Measurements from ENCODE around the gene RAB36. TPM values are rescaled to one million over a fixed set of nuclear protein-coding genes. Genes with fewer than 3 reads are reported as not detected.

RAB36 gene
- total RNA-seq, 1 experiment from 2014 or later = 1.4 TPM

DNA sequence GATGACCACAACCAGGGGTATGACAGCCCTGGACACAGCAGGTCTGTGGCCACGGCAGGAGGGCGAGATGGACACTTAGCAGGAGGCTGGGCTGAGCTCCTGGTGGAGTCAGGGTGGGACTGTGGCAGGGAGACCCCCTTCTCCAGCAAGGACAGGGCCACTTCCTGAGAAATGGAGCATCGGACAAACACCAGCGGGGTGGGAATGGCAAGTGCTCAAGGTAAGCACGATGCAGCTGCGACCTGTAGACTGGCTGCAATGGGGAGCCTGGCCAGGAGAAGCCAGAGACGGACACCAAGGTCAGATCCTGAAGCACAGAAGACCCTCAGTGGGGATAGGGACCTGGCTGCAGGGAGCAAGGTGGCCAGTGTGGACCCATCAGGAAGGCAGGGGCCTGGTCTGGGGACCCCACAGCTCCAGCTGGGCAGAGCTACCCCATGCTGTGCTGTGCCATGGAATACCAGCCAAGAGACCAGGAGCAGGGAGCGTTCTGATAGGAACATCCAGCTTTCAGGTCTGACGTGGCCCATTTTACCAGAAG lies 32.7 kb upstream of the RAB36 start:
- Histone ChIP-seq H2BK15ac (ENCODE audit: low read depth, low read length) (no peak overlapping the region), H3K18ac (ENCODE audit: insufficient read length, low read depth, low read length) (no peak overlapping the region)
- H3K27ac Mint-ChIP-seq = no peak overlapping the region; a peak in 1 of 7 replicates

More for the DNA sequence above, 32.7 kb upstream of the RAB36 start:
- Histone ChIP-seq H4K8ac (replicated peaks; ENCODE audit: insufficient read length, low read depth, low read length) (no peak overlapping the region), H2BK5ac (ENCODE audit: insufficient read length, low read length) (no peak overlapping the region), H3K79me2 (ENCODE audit: insufficient read depth, low read length) (no peaks in the 10 kb centered on the region), H3K79me1 (ENCODE audit: insufficient read depth, low read depth, low read length, poor library complexity, severe bottlenecking) (no peaks in the 10 kb centered on the region), H2BK12ac (ENCODE audit: insufficient read length, low read depth, low read length) (no peak overlapping the region), H4K91ac (ENCODE audit: insufficient read length, low read depth, low read length) (no peak overlapping the region), H2AK5ac (ENCODE audit: insufficient read length, low read length) (no peak overlapping the region), H2BK20ac (ENCODE audit: low read depth, low read length, poor library complexity, severe bottlenecking) (no peak overlapping the region), H2AFZ (ENCODE audit: low read length) (no peak overlapping the region), H3K9me3 (ENCODE audit: control insufficient read depth, low read depth, low read length) (no peaks in the 10 kb centered on the region), H4K5ac (ENCODE audit: insufficient read length, low read depth, low read length) (no peak overlapping the region), H3K27me3 (ENCODE audit: insufficient read depth, low read length) (no peaks in the 10 kb centered on the region), H3T11ph (ENCODE audit: low read length) (no peak overlapping the region), H4K20me1 (ENCODE audit: control insufficient read depth, insufficient read depth, insufficient read length) (no peaks in the 10 kb centered on the region), H3K9ac (ENCODE audit: extremely low read depth, insufficient read length, low read length) (no peak overlapping the region), H2BK120ac (ENCODE audit: low read depth, low read length, poor library complexity, severe bottlenecking) (no peak overlapping the region), H3K56ac (ENCODE audit: insufficient read length, low read depth, low read length) (no peak overlapping the region), H3K4ac (ENCODE audit: low read depth, low read length) (no peak overlapping the region), H3K4me1 (ENCODE audit: insufficient read depth, low read length) (no peaks in the 10 kb centered on the region), H3K23ac (ENCODE audit: insufficient read length, low read depth, low read length) (no peak overlapping the region), H3K4me2 (ENCODE audit: insufficient read depth, insufficient read length, low read length) (no peak overlapping the region), H3K27ac (ENCODE audit: insufficient read length, low read depth, low read length) (no peak overlapping the region), H3K23me2 (ENCODE audit: insufficient read length, low read depth, low read length, poor library complexity, severe bottlenecking) (no peaks in the 10 kb centered on the region), H3K14ac (ENCODE audit: insufficient read depth, low read length) (no peak overlapping the region; the same call in 1 of the 2 replicates)
- H3K27me3 Mint-ChIP-seq (ENCODE audit: low read depth) = peaks cover 28% of the 10 kb centered on the region
- TF ChIP-seq CTCF (conservative IDR thresholded peaks at IDR 0.05) = no peak
- no peak overlapping the region for H3K4me3 Mint-ChIP-seq
- no peaks in the 10 kb centered on the region for H3K36me3 Mint-ChIP-seq (ENCODE audit: insufficient read depth in 1 of 3, low read depth in 3 of 3)
- DNase-seq = no peak
- H3K4me1 Mint-ChIP-seq = peaks cover 14 to 19% of the 10 kb centered on the region in 2 experiments; a peak in 3 of 4 replicates
- no CpG with 5 or more reads among the region's 9 CpGs for WGBS (ENCODE audit: extremely low coverage, insufficient read length, low lambda C conversion rate)
- H3K9me3 Mint-ChIP-seq = no peaks in the 10 kb centered on the region
